A549 treated with AZD9567 at 1 μM for 4 hours (cell line): ENCODE results near the gene ARL6IP1. TPM values are rescaled to one million over a fixed set of nuclear protein-coding genes. Genes with fewer than 3 reads are reported as not detected.

Experiments used
- total RNA-seq: library from RNA; stranded (reverse); fragments of 200-300 nt; extraction: Qiagen RNA extraction; gene quantifications from 5 replicates; pipeline ENCODE4 v1.2.3, GENCODE V29; 2022; ENCODE audit not compliant: insufficient read depth

Gene ARL6IP1
- 284 to 546 TPM (median 323 TPM) in 5 replicates for total RNA-seq

DNA sequence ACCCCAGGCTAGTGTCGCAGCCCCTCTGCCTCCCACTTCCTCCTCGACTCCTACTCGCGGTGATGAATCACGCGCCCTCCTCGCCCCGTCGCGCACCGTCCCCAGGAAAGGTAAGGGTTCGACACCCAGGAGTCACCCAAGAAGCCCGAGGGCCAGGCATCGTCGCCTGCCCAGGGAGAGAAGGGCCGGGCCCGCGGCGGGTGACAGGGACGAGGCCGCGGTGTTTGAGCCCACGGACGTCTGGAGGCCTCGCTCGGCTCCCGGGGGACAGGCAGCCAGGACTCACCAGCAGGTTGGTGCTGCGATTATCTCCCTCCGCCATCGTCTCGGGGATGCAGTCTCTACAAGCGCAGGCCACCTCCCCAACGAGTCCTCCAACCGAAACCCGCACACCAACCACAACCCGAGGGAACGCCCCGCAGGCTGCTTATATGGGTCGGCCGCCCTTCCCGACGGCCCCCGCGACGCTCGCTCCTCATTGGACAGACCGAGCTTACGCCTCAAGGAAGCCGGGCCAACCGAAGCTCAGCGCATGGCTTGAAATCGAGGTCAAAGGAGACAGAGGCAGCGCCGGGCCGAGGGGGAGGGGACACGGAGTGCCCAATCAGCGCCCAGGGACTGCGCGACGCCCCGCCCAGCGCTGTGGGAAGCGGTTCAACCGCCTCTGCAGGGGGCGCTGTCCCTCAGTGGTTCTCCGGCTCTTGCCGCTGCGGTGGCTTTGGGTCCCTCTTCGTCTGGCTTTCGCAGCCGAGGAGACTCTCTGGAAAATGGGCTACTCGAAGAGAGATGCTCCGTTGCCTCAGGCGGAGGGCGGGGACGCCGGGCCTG lies at the start of gene ARL6IP1:
TSS of gene ARL6IP1 (minus strand) at position 405 of the 828 bp plus-strand sequence. CDS start at position 322, 83 bp downstream.

DNA sequence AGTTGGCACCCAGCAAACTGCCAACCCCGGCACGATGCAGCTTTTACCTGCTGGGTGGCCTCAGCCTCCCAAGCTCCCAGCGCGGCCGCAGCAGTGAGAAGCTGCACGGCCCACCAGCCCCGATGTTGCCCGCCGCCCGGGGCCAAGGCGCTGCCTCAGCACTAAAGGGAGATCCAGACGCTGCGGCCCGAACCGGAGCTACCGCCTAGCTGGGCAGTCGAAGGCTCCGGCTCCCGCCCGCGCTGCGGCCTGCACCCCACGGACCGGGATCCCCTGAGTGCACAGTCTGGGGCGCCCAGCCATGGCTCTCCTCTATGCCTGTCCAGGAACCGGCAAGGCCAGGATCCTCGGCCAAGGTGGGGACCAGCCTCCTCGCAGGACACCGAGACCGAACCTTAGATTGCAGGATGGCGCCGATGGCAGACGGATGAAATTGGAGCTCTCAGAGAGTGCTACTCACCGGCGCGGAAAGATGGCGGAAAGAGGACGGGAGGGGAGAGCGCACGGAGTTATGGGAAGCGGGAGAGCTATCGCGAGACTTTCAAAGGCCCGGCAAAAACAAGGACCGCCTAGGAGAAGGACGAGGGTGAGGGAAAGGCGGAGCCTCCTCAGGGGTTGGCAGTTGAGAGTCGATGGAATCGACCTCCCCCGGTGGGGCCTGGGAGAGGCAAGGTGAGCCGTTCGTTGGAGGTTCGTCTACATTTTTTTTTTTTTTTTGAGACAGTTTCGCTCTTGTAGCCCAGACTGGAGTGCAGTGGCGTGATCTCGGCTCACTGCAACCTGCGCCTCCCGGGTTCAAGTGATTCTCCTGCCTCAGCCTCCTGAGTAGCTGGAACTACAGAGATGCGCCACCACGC lies 11.3 kb downstream of the ARL6IP1 start, which contains the start of gene RPS15A:
TSS of gene RPS15A (minus strand) at position 485 of the 857 bp plus-strand sequence. CDS start 1,221 bp downstream, outside the sequence.

Other genes with a start within 250 kb of the ARL6IP1 start
- 101 to 112 TPM (median 104 TPM) in 5 replicates for gene NOMO2, start 239.5 kb downstream of the ARL6IP1 start, total RNA-seq
- 2,191 to 2,416 TPM (median 2,404 TPM) in 5 replicates for gene RPS15A, start 11.2 kb downstream of the ARL6IP1 start, total RNA-seq
- 14.1 to 25.4 TPM (median 24.2 TPM) in 5 replicates for gene SMG1, start 124.9 kb upstream of the ARL6IP1 start, total RNA-seq
- 5.4 to 7.4 TPM (median 6.9 TPM) in 5 replicates for gene TMC7, start 182.4 kb upstream of the ARL6IP1 start, total RNA-seq